Keratinocyte (primary cell): ENCODE measurements around the gene TMBIM4. TPM values are rescaled to one million over a fixed set of nuclear protein-coding genes. Genes with fewer than 3 reads are reported as not detected.

ENCODE experiments used
- DNase-seq: peaks from one replicate; pipeline ENCODE4 v3.0.0-alpha.2; 2011; ENCODE audit warnings: low read depth, missing footprints, low spot score
- FAIRE-seq: peaks from 2 replicates; lab custom pipeline; 2011; peaks lifted over from hg19 to GRCh38; lab: Jason Lieb, UNC
- H2AFZ ChIP-seq: 2 replicates; pipeline ENCODE4 v1.6.0; 2012; ENCODE audit warnings: low read length, control low read depth, inconsistent platforms; ENCODE audit not compliant: control insufficient read depth
- H3K27ac ChIP-seq: 2 replicates; pipeline ENCODE4 v1.5.1; 2011; ENCODE audit warnings: low read length; ENCODE audit not compliant: control insufficient read depth, insufficient read depth
- H3K27me3 ChIP-seq: 3 replicates; pipeline ENCODE4 v1.6.0; 2011; ENCODE audit warnings: low read length; ENCODE audit not compliant: control insufficient read depth, insufficient read depth; ENCODE audit errors: extremely low read depth
- H3K36me3 ChIP-seq, 2 experiments: 2 replicates in 1 of 2; 3 replicates in 1 of 2; pipeline ENCODE4 v1.5.1; 2011; ENCODE audit warnings: low read length in 2 of 2, mild to moderate bottlenecking in 1 of 2; ENCODE audit not compliant: control insufficient read depth in 2 of 2, insufficient read depth in 2 of 2; ENCODE audit errors: extremely low read depth in 1 of 2
- H3K4me1 ChIP-seq: 3 replicates; pipeline ENCODE4 v1.5.1; 2011; ENCODE audit warnings: low read length; ENCODE audit not compliant: control insufficient read depth, insufficient read depth; ENCODE audit errors: extremely low read depth
- H3K4me2 ChIP-seq: 3 replicates; pipeline ENCODE4 v1.6.0; 2011; ENCODE audit warnings: low read depth, low read length; ENCODE audit not compliant: control insufficient read depth, insufficient read depth; ENCODE audit errors: extremely low read depth
- H3K4me3 ChIP-seq, 3 experiments: fragments of 200-600 bp in 1 of 3; sonication (generic) in 1 of 3; 2 replicates in 2 of 3; 3 replicates in 1 of 3; pipeline ENCODE4 v1.5.1; 2011 to 2016; ENCODE audit warnings: low read length in 3 of 3, mild to moderate bottlenecking in 3 of 3, control low read depth in 2 of 3, inconsistent platforms in 1 of 3, low read depth in 1 of 3, mixed read lengths in 1 of 3, mixed run types in 1 of 3, moderate library complexity in 1 of 3; ENCODE audit not compliant: control insufficient read depth in 2 of 3, insufficient read depth in 2 of 3; ENCODE audit errors: extremely low read depth in 1 of 3
- H3K79me2 ChIP-seq: 2 replicates; pipeline ENCODE4 v1.6.0; 2012; ENCODE audit warnings: low read length; ENCODE audit not compliant: control insufficient read depth, insufficient read depth
- H3K9ac ChIP-seq: 3 replicates; pipeline ENCODE4 v1.6.0; 2011; ENCODE audit warnings: low read length; ENCODE audit not compliant: control insufficient read depth, insufficient read depth; ENCODE audit errors: extremely low read depth
- H3K9me1 ChIP-seq: 3 replicates; pipeline ENCODE4 v1.6.0; 2011; ENCODE audit warnings: low read length; ENCODE audit not compliant: control insufficient read depth, insufficient read depth; ENCODE audit errors: extremely low read depth
- H3K9me3 ChIP-seq: 2 replicates; pipeline ENCODE4 v1.5.1; 2012; ENCODE audit warnings: low read depth, low read length; ENCODE audit not compliant: control insufficient read depth
- H4K20me1 ChIP-seq: 3 replicates; pipeline ENCODE4 v1.6.0; 2011; ENCODE audit warnings: low read length; ENCODE audit not compliant: control insufficient read depth, insufficient read depth; ENCODE audit errors: extremely low read depth
- EZH2 ChIP-seq: IDR thresholded peaks from one replicate; pipeline ENCODE4 v1.6.1; 2012; ENCODE audit warnings: inconsistent platforms, mild to moderate bottlenecking, low read length, moderate library complexity
- dilution Hi-C: fragments of 300-500 bp; cut with MboI; formaldehyde crosslinking; loops from one replicate; pipeline ENCODE4 v1.7.0; 2020; ENCODE audit warnings: low sequenced_read_pairs; ENCODE audit not compliant: extremely low pct_ligation_motif_present
- polyA plus RNA-seq, 5 experiments: library from polyadenylated mRNA; depleted of rRNA in 3 of 5; stranded (reverse) in 3 of 5; stranded (forward) in 1 of 5; unstranded in 1 of 5; fragments of >200 nt; gene quantifications; 1 replicate in 1 of 5; 2 replicates in 3 of 5; 3 replicates in 1 of 5; pipeline versions ENCODE4 v1.2.1 to v1.2.3, GENCODE V29; 2011 to 2012; ENCODE audit warnings: missing spikeins in 2 of 5, low read depth in 1 of 5, low replicate concordance in 1 of 5
- TF ChIP-seq, protein P1 (sequence below), 3 experiments: IDR thresholded peaks in 1 of 3; conservative IDR thresholded peaks in 1 of 3; optimal IDR thresholded peaks in 1 of 3; 2 replicates in 2 of 3; 3 replicates in 1 of 3; pipeline versions ENCODE3 to v1.5.1; 2011; ENCODE audit warnings: low read length in 3 of 3, mild to moderate bottlenecking in 3 of 3, moderate library complexity in 2 of 3, control low read depth in 1 of 3, inconsistent platforms in 1 of 3; ENCODE audit not compliant: insufficient read depth in 2 of 3; ENCODE audit errors: extremely low read depth in 1 of 3

TMBIM4 gene
- polyA plus RNA-seq, 1 donor (not counting 4 experiments of a cell fraction or from before 2014, with no cell fraction given): 111 TPM

GRCh38 chr12:66203820-66204219, 34.0 kb upstream of the TMBIM4 start:
- dilution Hi-C loops: no loop called here
- DNase-seq: no peak

DNA sequence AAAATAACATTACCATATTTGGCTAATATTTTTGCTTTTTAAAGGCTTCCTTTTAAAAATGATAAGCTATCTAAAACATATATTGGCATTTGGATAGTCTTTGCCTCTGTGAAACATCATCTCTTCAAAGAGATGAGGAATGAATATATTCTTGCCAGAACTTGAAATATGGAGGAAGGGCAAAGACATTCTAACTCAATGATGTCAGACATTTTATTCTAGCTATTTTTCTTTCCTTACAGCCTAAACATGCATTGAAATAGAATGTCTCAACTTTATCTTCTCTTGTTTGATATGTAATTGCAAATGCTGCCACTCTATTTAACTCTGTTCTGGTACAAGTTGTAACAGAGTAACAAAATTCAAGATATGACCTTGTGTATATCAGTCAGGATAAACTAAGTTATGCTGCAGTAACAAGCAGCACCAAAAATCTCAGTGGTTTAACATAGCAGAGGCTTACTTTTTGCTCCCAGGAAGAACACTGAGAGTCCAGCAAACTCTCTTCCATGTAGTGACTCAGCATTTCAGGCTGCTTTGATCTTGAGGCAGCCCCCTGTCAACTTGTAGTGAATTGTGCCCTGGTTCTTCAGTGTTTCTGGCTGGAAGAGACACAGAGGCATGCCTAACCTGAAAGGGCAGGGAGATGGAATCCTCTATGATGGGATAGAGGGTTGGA, 30.2 kb upstream of the TMBIM4 start:
- Histone ChIP-seq H4K20me1 (no peaks in the 10 kb centered on the region), H3K79me2 (no peaks in the 10 kb centered on the region), H2AFZ (no peak overlapping the region), H3K4me1 (no peaks in the 10 kb centered on the region), H3K9me1 (no peaks in the 10 kb centered on the region), H3K4me3 (no peak overlapping the region), H3K9ac (no peak overlapping the region), H3K4me2 (no peak overlapping the region), H3K27me3 (no peaks in the 10 kb centered on the region), H3K27ac (no peak overlapping the region), H3K36me3 (no peaks in the 10 kb centered on the region), H3K9me3 (no peaks in the 10 kb centered on the region)
- dilution Hi-C loops: no loop called here
- DNase-seq (no peak), FAIRE-seq (no peak)
- TF ChIP-seq, protein P1, sequence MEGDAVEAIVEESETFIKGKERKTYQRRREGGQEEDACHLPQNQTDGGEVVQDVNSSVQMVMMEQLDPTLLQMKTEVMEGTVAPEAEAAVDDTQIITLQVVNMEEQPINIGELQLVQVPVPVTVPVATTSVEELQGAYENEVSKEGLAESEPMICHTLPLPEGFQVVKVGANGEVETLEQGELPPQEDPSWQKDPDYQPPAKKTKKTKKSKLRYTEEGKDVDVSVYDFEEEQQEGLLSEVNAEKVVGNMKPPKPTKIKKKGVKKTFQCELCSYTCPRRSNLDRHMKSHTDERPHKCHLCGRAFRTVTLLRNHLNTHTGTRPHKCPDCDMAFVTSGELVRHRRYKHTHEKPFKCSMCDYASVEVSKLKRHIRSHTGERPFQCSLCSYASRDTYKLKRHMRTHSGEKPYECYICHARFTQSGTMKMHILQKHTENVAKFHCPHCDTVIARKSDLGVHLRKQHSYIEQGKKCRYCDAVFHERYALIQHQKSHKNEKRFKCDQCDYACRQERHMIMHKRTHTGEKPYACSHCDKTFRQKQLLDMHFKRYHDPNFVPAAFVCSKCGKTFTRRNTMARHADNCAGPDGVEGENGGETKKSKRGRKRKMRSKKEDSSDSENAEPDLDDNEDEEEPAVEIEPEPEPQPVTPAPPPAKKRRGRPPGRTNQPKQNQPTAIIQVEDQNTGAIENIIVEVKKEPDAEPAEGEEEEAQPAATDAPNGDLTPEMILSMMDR (optimal IDR thresholded peaks at IDR 0.05 in 1 of 3, IDR thresholded peaks at IDR 0.05 in 1 of 3, conservative IDR thresholded peaks at IDR 0.05 in 1 of 3; ENCODE audit: extremely low read depth in 1 of 3, insufficient read depth in 2 of 3, low read length in 3 of 3): no peak
- no peak for TF ChIP-seq EZH2

More at GRCh38 chr12:66203820-66204219, 34.0 kb upstream of the TMBIM4 start:
- no peak overlapping the region for H3K9ac ChIP-seq
- H3K27ac ChIP-seq: no peak overlapping the region
- H3K79me2 ChIP-seq: no peaks in the 10 kb centered on the region
- H3K4me2 ChIP-seq: no peak overlapping the region
- TF ChIP-seq, protein P1 (optimal IDR thresholded peaks at IDR 0.05 in 1 of 3, IDR thresholded peaks at IDR 0.05 in 1 of 3, conservative IDR thresholded peaks at IDR 0.05 in 1 of 3; ENCODE audit: extremely low read depth in 1 of 3, insufficient read depth in 2 of 3, low read length in 3 of 3): no peak
- no peak for TF ChIP-seq EZH2
- H3K4me1 ChIP-seq: no peaks in the 10 kb centered on the region
- no peaks in the 10 kb centered on the region for H3K9me1 ChIP-seq
- no peaks in the 10 kb centered on the region for H3K27me3 ChIP-seq
- no peak for FAIRE-seq
- no peak overlapping the region for H2AFZ ChIP-seq
- H3K4me3 ChIP-seq: no peak overlapping the region
- H3K9me3 ChIP-seq: no peaks in the 10 kb centered on the region
- H3K36me3 ChIP-seq: no peaks in the 10 kb centered on the region
- H4K20me1 ChIP-seq: no peaks in the 10 kb centered on the region
